CD1c-positive myeloid dendritic cell (primary cell): ENCODE results near the gene USP35.
A peak's percentile ranks its signal among the peaks of the same experiment; 100 is the strongest.
"Not testable (repeated sequence)": the region's sequence is repeated elsewhere in the genome, so short reads cannot be mapped to it uniquely, and the experiment has no call there.

Source experiments
- DNase-seq: peaks from one replicate; pipeline ENCODE4 v3.0.0-alpha.2; 2016; ENCODE audit errors: extremely low spot score

Gene USP35

GRCh38 chr11:78216571-78217287, 28.0 kb downstream of the USP35 start:
- no peak for DNase-seq

- no peak for DNase-seq
Observed at GRCh38 chr11:78217650-78218541, 29.2 kb downstream of the USP35 start.

- no peak for DNase-seq
Observed at GRCh38 chr11:78218707-78219492, 30.2 kb downstream of the USP35 start.

- no peak for DNase-seq
Observed at GRCh38 chr11:78219493-78220217, 30.9 kb downstream of the USP35 start.

GRCh38 chr11:78220218-78221157, 31.8 kb downstream of the USP35 start:
- no peak for DNase-seq

- no peak for DNase-seq
Observed at GRCh38 chr11:78221396-78222315, 32.9 kb downstream of the USP35 start.

- DNase-seq: not testable (repeated sequence)
Observed at GRCh38 chr11:78222726-78223125, 34.0 kb downstream of the USP35 start.

- no peak for DNase-seq
Observed at GRCh38 chr11:78223320-78223954, 34.7 kb downstream of the USP35 start.

GRCh38 chr11:78224506-78224905, 35.8 kb downstream of the USP35 start:
- no peak for DNase-seq

GRCh38 chr11:78224906-78225420, 36.2 kb downstream of the USP35 start:
- no peak for DNase-seq

GRCh38 chr11:78226684-78227680, 38.3 kb downstream of the USP35 start:
- no peak for DNase-seq

- no peak for DNase-seq
Observed at GRCh38 chr11:78227921-78228320, 39.2 kb downstream of the USP35 start.

- DNase-seq: peak; percentile 61
Observed at GRCh38 chr11:78228467-78228866, 39.7 kb downstream of the USP35 start.

- no peak for DNase-seq
Observed at GRCh38 chr11:78229106-78229505, 40.4 kb downstream of the USP35 start.

- no peak for DNase-seq
Observed at GRCh38 chr11:78230161-78230877, 41.6 kb downstream of the USP35 start.

GRCh38 chr11:78231962-78232501, 43.3 kb downstream of the USP35 start:
- DNase-seq: no peak
